GM18502 (cell line): ENCODE measurements around the gene LTBP2.

Source experiments
- ATAC-seq: cut with Tn5 transposase; IDR thresholded peaks from one replicate; pipeline ENCODE4 v1.9.1; 2021; ENCODE audit warnings: mild to moderate bottlenecking; ENCODE audit not compliant: unreplicated experiment, poor library complexity

The LTBP2 gene

DNA sequence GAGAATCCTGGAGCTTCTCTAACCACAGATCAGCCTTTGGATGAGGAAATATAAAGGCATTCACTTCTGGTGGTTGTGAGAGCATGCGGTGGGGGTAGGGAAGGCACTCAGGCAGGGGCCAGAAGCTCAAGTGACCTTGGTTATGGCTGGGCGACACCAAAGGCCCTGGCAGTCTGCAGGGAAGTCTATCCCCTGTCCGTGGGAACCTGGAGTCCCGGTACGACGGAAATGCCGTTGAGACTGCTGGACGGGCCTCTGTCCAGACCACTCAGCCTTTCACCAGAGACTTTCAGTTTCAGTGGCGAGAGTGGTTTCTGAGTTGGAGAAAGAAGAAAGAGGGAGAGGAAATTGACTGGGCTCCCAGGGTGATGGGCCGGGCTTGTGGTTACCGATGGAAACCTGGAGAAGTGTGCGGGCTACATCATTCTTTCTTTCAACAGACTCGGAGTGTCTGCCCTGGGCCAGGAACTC lies 97.5 kb downstream of the LTBP2 start:
- ATAC-seq = no peak

DNA sequence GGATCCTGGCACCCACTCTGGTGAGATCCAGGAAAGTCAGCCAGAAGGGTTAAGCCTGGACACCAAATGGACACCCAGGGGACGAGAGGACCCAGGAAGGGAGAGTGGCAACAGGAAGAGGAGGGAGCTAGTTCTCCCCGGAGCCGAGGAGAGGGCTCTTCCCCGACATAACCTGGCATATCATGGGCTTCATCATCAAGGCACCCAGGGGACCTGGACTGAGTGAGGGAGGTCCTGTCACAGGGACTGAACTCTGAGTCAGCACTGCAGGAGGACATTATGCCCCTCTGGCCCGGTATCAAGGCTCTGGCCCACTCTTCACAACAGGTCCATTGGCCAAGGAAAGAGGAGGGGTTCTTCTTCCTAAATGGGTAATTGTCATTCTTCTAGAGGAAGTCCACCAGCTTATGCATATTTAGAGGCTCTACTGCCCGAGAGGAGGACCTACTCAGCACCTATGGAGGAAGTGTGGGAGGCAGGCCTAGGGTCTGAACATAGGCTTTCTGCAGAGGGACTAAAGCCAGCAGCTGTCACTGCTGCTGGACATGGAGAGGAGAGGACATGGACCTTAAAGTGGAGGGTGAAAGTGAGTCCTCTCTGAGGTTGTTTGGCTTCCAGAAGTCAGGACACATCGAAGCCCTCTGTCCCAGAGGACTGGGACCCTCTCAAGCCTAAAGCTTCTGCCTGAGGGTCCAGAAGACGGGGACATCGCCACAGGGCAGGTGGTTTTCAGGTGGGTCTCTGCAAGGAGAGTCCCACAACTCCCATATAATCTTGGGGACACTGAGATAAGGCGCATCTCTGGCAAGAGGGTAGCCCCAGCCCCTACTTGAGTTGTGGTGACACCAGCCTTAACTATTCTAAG lies 99.8 kb downstream of the LTBP2 start:
- ATAC-seq = no peak

DNA sequence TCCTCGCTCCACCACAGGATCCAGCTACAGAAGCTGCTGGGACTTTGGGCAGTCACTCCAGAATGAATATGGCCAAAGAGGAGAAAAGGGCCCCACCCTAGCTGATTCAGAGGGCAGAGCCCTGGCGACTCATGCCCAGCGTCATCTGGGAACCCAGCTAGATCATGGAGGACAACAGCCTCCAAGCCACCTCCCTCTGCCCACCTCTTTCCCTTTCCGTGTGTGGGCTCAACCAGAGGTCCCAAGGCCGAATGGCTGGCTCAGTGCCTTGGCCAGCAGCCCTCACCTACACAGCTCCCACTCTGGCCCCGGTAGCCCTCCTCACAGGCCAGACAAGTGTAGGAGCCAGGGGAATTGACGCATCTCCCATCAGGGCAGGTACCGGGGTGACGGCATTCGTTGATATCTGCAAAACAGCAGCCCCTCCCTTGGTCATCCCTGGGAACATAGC lies 101.1 kb downstream of the LTBP2 start:
- no peak for ATAC-seq

DNA sequence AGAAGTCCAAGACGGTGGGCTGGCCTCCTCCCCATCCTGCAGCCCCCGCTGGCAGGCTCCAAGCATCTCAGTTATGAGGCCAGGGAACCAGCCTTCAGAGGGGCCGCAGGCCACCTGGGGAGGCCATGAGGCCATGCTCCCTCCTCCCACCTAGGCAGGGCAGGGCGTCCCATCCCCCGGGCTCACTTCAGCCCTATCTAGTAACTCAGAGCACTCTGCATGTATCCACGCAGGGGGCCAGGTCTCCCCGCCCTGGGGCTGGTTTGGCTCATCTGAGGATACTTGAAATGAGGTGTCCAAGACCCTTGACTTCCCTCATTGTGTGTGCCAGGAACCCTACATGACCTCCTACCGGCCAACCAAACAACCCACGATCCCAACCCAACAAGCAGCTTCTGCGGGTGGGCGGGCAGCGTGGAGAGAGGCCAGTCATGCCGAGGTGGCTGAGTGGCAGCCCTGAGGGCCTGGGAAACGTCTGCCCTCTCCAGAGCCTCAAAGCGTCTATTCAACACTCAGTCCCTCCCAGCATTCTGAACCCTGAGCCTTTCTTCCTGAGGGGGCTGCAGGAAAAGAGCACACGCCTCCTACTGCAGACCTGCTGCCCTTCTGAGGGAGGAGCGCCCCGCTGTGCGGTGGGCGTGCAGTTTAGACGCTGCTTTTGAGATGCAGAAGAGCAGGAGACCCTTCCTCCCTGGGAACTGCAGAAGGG lies 101.7 kb downstream of the LTBP2 start:
- ATAC-seq = no peak

DNA sequence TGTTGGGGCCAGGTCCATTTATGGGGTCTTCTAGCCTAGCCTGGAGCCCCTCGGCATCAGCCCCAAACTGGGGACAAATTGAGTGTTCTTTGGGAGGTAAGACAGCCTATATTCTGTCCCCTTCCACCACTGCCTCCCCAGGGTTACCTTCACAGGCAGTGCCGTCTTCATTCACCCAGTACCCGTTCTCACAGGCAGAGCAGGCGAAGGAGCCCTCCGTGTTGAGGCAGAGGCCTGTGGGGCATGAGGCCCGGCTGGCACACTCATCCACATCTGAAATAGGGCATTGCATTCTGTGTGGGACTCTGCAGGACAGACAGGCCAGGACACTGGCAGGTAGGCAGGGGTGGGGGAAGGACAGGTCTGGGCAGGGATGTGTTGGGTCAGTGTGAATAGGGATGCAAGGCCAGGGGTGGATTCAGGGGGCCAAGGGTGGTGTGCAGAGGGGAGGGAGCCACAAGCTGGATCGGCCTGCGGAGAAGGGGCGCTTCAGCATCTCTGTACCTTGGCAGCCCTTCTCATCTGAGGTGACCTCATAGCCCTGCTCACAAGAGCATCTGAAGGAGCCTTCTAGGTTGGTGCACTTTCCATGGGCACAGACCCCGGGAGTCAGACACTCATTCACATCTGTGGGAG lies 102.3 kb downstream of the LTBP2 start:
- ATAC-seq = no peak

DNA sequence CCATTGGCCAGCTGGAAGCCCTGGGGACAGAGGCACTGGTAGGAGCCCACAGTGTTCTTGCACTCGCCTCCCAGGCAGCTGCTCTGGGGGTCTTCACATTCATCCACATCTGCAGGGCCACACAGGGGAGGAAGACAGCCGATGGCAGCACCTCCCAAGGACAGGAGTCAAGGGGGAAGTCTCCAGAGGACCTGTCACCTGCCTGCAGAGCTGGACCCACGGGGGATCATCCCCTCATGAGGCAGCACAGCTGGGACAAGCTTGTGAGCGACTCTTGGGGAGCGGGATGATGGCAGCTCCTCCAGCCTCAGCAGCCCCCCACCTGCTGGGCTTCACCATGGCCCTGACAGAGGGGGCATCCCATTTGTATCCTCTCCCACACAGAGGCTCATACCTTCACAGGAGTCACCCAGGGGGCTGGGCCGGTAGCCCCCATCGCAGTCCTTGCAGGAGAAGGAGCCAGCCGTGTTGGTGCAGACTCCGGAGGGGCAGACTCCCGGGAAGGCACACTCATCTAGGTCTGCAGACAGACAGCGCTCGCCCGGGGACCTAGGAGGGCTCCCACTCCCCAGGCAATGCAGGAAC lies 103.1 kb downstream of the LTBP2 start:
- no peak for ATAC-seq

DNA sequence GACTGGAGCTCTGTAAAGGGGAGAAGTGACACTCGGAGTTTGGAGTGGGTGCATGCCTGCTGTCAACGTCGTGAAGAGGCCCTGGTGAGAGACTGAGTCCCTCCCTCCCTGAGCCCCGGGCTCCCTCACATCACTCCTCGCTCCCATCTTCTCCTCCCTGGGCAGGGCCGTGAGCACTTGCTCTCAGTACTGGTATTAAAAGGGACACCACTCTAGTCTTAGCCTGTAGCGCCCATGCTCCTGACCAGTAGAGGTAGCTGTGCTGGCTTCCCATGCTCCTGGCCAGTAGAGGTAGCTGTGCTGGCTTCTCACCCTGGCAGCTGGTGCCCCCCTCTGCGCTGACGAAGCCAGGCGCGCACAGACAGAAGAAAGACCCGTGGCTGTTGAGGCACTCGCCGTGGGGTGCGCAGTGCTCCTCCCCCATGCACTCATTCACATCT lies 103.7 kb downstream of the LTBP2 start:
- ATAC-seq = no peak

DNA sequence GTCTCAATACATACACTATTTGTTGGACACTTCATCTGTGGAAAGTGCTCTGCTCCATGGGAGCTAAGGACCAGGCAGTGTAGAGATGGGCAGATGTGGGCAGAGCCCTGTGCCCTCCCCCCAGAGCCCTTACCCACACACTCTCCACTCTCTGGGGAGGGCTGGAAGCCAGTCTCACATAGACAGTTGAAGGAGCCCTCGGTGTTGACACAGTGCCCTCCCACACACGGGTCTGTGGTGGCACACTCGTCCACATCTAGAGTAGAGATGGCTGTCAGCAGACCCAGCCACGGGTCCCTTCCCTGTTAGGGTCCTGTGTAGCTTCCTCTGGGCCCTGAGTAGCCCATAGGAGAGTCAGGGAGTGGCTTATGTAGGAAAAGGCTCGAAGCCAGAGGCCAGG lies 104.2 kb downstream of the LTBP2 start:
- ATAC-seq = no peak

DNA sequence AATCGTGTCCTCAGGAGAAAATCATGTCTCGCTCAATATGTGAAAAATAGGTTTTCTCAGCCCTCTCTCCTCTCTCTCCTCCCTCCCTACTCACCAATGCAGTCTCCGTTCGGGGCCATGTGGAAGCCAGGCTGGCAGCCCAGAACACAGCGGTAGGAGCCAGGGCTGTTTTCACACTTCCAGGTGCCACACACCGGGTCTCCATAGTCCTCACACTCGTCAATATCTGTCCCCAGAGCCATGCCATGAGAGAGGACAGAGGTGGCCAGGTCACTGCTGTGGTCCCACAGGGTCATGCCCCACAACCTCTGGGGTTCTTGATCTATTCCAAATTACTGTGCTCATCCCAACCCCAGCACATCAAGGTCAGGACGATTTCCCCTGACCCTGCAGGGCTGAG lies 105.0 kb downstream of the LTBP2 start:
- ATAC-seq = no peak

DNA sequence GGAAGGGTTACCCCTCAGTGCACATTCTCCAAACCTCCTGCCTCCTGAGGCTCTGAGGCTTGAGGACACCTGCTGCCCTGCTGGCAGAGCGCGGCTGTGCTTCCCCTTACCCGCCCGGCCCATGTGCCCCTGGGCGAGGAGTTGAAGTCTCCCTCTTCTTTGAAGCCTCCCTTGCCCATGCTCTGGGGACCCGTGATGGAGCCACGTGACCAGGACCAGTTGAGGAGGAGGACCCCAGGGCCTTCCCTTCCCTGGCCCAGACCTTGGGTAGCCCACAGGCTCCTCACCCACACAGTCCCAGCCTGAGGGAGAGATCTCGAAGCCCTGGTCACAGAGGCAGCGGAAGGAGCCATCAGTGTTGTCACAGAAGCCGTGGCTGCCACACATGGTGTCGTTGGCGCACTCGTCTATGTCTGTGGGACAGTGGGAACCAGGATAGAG lies 105.6 kb downstream of the LTBP2 start:
- no peak for ATAC-seq

DNA sequence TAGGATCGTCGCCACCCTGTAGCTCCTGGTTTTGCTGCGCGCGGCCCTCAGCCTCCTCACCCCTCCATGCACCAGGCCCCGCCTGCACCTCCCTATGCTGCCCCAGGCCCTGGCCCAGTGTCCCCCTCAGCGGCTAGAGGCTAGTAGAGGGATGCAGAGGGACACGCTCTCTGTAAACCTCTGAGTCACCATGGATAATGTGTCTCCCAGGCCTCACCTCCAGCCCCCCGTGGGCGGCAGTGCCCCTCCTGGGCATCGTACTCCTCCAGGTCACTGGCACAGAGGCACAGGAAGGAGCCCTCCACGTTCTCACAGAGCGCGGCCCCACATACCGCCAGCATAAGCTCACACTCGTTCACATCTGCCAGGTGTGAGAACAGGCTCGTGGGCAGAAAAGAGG lies 106.2 kb downstream of the LTBP2 start:
- ATAC-seq = no peak

DNA sequence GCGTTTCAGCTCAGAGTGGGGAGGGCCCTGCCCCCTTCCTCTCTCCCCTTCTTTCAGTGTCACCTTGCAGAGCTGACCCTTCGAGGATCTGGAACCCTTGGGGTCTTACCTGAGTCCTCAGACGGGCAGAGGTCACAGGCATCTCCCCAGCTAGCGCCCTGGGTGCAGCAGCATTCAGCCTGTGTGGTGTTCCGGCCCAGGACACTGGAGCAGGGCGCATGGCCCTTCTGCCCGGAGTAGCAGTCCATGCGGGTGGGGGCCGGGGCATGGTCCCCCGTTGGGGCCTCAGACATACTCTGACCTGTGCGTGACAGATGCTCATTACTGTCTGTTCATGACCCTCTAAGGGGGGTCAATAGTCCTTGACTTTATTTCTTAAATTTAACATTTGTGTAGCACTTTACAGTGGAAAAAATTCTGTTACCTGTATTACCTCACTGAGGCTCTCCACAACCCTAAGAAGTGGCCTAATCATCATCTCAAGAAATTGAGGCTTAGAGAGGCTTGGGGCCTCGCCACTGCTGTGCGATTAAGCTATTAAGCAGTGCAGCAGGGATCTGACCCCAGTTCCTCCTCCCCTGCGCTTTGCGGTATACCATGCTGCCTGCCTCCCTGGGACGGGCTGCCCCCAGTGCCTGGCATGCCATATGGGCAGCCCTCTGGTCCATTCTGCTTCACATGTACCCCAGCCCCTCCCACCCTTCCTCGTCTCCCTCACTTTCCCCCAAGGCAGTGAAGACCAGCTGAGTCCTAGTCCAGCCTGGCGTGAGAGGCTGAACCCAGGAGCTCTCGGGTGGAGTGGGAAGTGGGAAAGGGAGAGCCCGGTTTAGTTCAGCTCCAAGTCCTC lies 106.9 kb downstream of the LTBP2 start:
- no peak for ATAC-seq

DNA sequence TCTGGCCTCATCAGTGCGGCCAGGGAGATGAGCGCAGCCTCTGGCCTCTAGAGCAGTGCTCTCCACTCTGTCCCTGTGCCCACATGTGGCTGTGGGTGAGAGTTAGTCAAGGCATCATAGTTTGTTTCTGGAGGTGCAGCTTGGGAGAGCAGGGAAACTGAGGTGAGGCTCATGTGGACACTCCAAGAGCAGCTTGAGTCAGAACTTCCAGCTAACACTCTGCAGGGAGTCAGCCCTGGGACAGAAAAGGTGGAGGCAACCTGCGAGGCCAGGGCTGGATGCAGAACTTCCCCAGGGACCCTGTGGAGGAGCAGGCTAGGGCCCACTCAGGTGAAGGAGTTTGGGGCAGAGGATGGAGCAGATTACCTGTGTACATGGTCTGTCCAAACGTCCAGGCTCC lies 107.6 kb downstream of the LTBP2 start:
- ATAC-seq = no peak

DNA sequence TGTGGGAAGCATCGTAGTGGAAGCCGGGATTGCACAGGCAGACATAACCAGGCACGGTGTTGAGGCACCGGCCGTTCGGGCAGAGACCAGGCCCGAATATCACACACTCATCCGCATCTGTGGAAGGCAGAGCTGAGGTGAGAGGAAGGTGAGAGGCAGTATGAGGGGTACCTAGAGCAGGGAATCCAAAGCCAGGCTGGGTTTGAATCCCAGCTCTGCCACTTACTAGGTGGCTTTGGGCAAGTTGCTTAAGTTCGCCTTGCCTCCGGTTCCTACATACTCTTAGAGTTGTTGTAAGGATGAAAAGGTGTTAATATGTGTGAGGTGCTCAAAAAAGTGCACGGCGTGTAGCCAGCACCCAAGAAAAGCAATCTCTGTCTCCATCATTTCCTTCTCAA lies 108.1 kb downstream of the LTBP2 start:
- no peak for ATAC-seq

DNA sequence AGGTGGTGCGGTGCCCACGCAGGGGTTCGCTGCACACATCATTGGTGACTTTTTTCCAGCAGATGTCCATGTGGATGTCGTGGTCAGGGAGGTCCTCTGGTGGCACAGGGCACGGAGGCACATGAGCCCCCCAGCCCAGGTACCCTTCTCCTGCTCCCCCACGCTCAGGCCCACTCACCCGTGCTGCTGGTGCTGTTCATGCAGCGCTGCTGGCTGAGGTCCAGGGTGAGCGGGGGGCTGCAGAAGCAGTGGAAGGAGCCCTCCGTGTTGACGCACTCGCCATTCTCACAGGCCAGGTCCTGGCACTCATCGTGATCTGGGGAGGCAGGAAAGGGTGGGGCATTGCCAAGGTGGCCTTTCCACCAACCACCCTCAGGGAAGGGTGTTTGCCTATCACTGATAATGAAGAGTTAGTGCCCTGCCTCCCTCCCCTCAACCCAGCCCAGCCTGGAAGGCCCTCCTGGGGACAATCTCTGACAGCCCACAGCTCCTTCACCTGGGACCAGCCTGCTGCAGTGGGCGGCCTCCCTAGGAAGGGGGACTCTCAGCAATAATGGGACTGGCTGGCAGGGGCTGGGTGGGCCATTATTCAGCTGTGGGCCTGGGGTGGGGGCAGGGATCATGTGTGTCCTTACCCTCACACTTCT lies 108.6 kb downstream of the LTBP2 start:
- no peak for ATAC-seq

DNA sequence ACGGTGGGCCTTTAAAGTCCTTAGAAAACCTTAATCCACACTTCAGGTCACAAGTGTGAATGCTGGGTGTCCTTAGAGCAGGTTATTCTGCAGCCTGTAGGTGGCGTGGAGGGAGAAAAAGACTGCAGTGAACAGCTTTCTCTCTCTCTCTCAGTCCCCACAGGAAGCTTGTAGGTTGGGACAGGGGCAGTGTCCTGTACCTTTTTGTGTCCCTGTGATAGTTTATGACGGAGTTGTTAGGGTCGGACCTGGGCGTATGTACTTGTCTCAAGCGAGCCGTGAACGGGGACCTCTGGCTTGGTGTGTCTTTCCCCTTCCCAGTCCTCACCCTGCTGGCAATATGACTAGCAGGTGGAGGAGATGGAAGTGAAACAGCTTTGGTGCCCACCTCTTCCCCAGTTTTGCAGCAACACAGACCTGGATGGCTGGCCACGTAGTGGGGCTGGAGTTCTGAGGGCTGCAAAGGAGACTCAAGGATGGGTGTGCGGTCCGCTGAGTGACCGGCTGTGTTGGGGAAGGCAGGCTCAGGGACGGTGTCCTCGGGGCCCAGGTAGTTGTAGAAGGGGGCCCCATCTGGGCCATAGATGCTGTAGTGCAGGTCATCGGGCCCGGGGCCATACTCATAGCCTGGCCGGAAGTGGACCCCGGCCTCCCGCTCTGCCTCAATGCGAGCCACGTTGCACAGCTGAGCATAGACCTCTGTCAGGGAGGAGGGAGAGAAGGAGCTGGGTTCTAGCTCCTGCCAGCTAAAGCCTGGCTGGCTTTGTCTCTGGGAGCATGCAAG lies 109.6 kb downstream of the LTBP2 start:
- no peak for ATAC-seq

DNA sequence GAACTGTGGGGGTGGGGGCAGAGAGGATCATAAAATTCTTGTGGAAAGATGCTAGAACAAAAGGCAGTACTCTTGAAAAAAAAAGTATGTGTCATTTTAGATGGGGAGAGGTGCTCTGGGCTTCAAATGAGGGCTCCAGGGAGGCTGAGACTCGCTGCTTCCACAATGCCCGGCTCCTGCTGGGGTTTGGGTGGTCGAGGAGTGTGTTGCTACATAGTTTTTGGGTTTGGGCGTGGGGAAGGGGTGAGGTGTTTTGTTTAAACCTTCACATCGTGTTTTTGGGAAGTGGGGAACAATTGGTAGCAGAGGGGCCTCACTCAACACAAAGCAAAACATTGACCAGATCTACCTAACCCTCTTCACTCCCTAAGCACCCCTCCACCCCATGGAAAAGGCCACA lies 110.3 kb downstream of the LTBP2 start:
- no peak for ATAC-seq

DNA sequence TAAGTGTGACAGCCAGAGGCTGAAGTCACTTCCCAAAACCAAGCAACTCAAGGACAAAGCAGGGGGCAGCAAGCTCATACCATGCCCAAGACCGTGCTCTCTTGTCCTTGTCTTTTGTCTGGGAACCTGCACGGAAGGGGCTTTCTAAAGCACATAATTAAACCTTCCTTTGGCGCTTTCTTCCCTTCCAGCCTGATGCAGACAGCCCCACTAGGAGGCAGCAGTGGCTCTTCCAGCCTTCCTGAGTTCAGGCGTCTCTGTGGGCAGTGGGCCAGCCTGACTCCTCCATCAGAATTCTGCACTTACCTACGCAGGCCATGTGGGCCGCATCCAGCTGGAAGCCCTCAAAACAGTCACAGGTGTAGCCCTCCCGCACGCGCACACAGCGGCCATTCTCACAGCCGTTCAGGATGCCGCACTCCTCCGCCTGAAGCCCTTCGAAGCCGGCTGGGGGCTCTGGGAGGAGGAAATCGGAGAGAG lies 110.9 kb downstream of the LTBP2 start:
- ATAC-seq = no peak
